Activated CD8-positive, alpha-beta memory T cell treated with anti-CD3 and anti-CD28 coated beads, Interleukin-2, amount 10 ng/mL, durations not matched to agents 7 days and 5 days (primary cell): ENCODE measurements around the gene GLI1. TPM values are rescaled to one million over a fixed set of nuclear protein-coding genes. Genes with fewer than 3 reads are reported as not detected.
"Not testable (repeated sequence)": the region's sequence is repeated elsewhere in the genome, so short reads cannot be mapped to it uniquely, and the experiment has no call there.

ENCODE experiments used
- ATAC-seq: fragments of 150-1000 bp; cut with Tn5 transposase; one replicate; pipeline ENCODE4 v1.10.0; 2021; ENCODE audit warnings: moderate library complexity
- CTCF ChIA-PET: fragments of 350-600 bp; sonication (Branson Sonifier 250); formaldehyde crosslinking; loops from one replicate; lab custom pipeline; 2021; ENCODE audit warnings: antibody characterized with exemption; lab: Charles Lee
- DNase-seq: peaks from one replicate; pipeline ENCODE4 v3.0.0-alpha.2; 2020
- H3K27ac Mint-ChIP-seq: one replicate; pipeline ENCODE4 v1.8.0; 2021; ENCODE audit warnings: mild to moderate bottlenecking, mixed read lengths
- H3K27me3 Mint-ChIP-seq: one replicate; pipeline ENCODE4 v1.8.0; 2021; ENCODE audit warnings: mixed read lengths
- H3K36me3 Mint-ChIP-seq: one replicate; pipeline ENCODE4 v1.8.0; 2021; ENCODE audit warnings: mild to moderate bottlenecking, mixed read lengths
- H3K4me1 Mint-ChIP-seq: one replicate; pipeline ENCODE4 v1.8.0; 2021; ENCODE audit warnings: mixed read lengths
- H3K4me3 Mint-ChIP-seq: one replicate; pipeline ENCODE4 v1.8.0; 2021; ENCODE audit warnings: mild to moderate bottlenecking, moderate library complexity, mixed read lengths
- H3K9me3 Mint-ChIP-seq: one replicate; pipeline ENCODE4 v1.8.0; 2022; ENCODE audit warnings: low read depth, mixed read lengths
- microRNA-seq: library from miRNA; unstranded; fragments of <30 nt; microRNA quantifications from one replicate; pipeline ENCODE4 v1.2.0, GENCODE V29; 2022
- total RNA-seq, 2 experiments: library from RNA; stranded (reverse); gene quantifications; one replicate each; pipeline ENCODE4 v1.2.3, GENCODE V29; 2021

Gene GLI1
- total RNA-seq, 2 experiments from 2014 or later = 0.52 to 0.53 TPM

GRCh38 chr12:57516617-57517153 is 57.1 kb downstream of the GLI1 start:
- no peak for ATAC-seq
- CTCF ChIA-PET = interaction anchor here (1.0 to 1.9 kb wide), 3 partner anchors 36 to 61 kb away, joined by 4 to 6 read pairs (median 4); no protein-coding TSS in a partner anchor
- H3K9me3 Mint-ChIP-seq = no peaks in the 10 kb centered on the region
- no peak for DNase-seq
- H3K36me3 Mint-ChIP-seq = peaks cover 71% of the 10 kb centered on the region
- H3K4me3 Mint-ChIP-seq = no peak overlapping the region
- no peaks in the 10 kb centered on the region for H3K27me3 Mint-ChIP-seq
- H3K4me1 Mint-ChIP-seq = peaks cover 32% of the 10 kb centered on the region
- peak overlapping the region; percentile 12 for H3K27ac Mint-ChIP-seq

GRCh38 chr12:57517187-57517586 is 57.6 kb downstream of the GLI1 start:
- CTCF ChIA-PET = interaction anchor here (1.0 to 1.9 kb wide), 4 partner anchors 16 to 61 kb away, joined by 3 to 6 read pairs (median 4); no protein-coding TSS in a partner anchor

DNA sequence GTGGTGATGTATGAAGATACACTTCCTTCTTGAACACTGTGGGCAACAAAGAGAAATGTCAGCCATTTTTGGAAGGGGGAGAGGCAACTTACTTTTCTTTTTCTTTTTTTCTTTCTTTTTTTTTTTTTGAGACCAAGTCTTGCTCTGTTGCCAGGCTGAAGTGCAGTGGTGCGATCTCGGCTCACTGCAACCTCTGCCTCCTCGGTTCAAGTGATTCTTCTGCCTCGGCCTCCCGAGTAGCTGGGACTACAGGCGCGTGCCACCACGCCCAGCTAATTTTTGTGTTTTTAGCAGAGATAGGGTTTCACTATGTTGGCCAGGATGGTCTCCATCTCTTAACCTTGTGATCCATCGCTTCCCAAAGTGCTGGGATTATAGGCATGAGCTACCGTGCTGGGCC is 58.1 kb downstream of the GLI1 start:
- not testable (repeated sequence) for H3K9me3 Mint-ChIP-seq, H3K27me3 Mint-ChIP-seq, ATAC-seq, DNase-seq, H3K4me3 Mint-ChIP-seq
- Mint-ChIP-seq H3K4me1 (peaks cover 37% of the 10 kb centered on the region), H3K36me3 (peaks cover 61% of the 10 kb centered on the region), H3K27ac (peak overlapping the region; percentile 62)
- CTCF ChIA-PET = interaction anchor here (1.1 to 1.9 kb wide), 2 partner anchors 16 to 62 kb away, joined by 3 to 6 read pairs; no protein-coding TSS in a partner anchor

More at GRCh38 chr12:57517187-57517586, 57.6 kb downstream of the GLI1 start:
- H3K27ac Mint-ChIP-seq = peak overlapping the region; percentile 62
- H3K9me3 Mint-ChIP-seq = no peaks in the 10 kb centered on the region
- H3K4me1 Mint-ChIP-seq = peaks cover 37% of the 10 kb centered on the region
- no peak overlapping the region for H3K4me3 Mint-ChIP-seq
- peaks cover 67% of the 10 kb centered on the region for H3K36me3 Mint-ChIP-seq
- ATAC-seq (no peak), DNase-seq (no peak)
- H3K27me3 Mint-ChIP-seq = no peaks in the 10 kb centered on the region

DNA sequence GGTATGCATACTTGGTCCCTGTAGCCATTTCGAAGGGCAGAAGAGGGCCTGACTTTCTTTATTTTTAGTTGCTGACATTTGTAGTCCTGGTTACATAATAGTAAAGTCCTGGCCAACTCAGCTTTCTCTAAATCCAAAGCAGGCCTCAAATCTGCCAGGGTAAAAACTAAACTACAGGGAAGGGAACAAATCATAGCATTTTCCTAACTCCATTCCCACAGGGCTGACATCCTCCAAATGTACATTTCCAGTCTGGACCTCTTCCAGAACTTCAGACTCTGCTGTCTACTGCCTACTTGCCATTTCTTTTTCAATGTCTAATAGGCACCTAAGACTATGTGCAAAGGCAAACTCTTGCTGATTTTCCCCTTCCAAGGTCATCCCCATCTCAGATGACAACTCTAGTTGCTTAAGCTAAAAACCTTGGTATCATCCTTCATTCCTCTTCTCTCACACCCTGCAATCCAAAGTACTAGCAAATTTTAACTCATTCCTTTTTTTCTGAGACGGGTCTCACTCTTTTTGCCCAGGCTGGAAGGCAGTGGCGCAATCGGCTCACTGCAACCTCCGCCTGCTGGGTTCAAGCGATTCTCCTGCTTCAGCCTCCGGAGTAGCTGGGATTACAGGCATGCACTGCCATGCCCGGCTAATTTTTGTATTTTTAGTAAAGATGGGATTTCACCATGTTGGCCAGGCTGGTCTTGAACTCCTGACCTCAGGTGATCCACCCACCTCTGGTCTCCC is 58.8 kb downstream of the GLI1 start:
- peaks cover 56% of the 10 kb centered on the region for H3K36me3 Mint-ChIP-seq
- H3K27ac Mint-ChIP-seq = peak overlapping the region; percentile 100
- no peaks in the 10 kb centered on the region for H3K9me3 Mint-ChIP-seq
- CTCF ChIA-PET = interaction anchor here (0.8 to 1.9 kb wide), 5 partner anchors 17 to 62 kb away, joined by 3 to 6 read pairs (median 3); partner anchors contain the start of gene MARS1
- DNase-seq (no peak), ATAC-seq (no peak)
- H3K4me3 Mint-ChIP-seq = peak overlapping the region; percentile 93
- H3K27me3 Mint-ChIP-seq = no peaks in the 10 kb centered on the region
- peaks cover 40% of the 10 kb centered on the region for H3K4me1 Mint-ChIP-seq

DNA sequence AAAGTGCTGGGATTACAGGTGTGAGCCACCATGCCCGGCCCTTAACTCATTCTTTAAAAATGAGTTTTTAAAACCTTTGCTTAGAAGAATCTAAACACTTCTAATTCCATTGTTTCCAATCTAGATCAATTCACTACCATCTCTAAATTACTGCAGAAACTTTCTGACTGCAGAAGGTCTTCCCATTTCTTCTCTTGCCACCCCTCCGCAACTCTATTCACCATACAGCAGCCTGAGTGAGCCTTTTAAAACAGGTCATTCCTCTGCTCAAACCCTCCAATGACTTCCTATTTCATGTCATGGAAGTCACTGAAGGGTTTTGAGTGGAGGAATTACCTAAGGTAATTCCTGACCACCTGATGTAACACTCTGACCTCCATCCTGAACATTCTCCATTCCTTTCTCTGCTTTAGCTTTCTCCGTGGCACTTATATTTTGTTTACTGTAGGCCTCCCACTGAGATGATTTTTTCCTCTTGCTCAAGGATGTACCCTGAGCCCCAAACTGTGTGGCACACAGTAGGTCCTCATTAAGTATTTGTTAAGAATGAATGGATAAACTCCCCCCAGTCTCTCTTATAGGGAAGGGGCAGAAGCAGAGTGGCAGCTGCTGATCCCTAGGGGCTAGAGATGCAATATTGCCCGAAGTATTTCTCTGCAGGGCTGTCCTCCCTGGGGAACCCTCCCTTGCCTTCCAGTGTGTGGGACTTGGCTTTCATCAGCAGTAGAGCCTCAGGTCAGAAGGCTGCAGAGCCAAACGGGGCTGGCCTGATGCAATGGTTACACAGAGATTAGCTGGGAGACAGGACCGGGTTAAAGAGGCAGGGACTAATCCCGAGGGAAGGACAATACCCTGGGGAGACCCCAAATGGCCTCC is 59.6 kb downstream of the GLI1 start:
- Mint-ChIP-seq H3K27ac (peak overlapping the region; percentile 100), H3K36me3 (peaks cover 54% of the 10 kb centered on the region), H3K4me3 (peak overlapping the region; percentile 93), H3K9me3 (no peaks in the 10 kb centered on the region), H3K27me3 (no peaks in the 10 kb centered on the region), H3K4me1 (peaks cover 47% of the 10 kb centered on the region)
- CTCF ChIA-PET = interaction anchor here (0.8 to 2.7 kb wide), 4 partner anchors 22 to 60 kb away, joined by 3 to 10 read pairs (median 3); partner anchors contain the start of genes GLI1 and MARS1
- no peak for ATAC-seq
- DNase-seq = peak; percentile 56

DNA sequence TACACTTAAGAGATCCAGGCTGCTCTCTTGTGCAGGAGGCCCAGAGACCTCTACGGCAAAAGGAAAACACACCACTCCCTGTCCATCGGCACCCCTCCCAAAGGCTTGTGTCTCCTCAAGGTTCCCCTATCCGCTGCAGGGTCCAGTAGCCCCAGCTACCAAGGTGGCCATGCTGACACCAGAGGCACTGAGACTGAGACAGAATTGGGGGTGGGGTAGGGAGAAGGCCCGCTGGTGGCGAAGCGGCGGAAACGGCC is 60.1 kb downstream of the GLI1 start:
- Mint-ChIP-seq H3K9me3 (no peaks in the 10 kb centered on the region), H3K27ac (peak overlapping the region; percentile 100), H3K4me1 (peaks cover 52% of the 10 kb centered on the region), H3K4me3 (peak overlapping the region; percentile 93), H3K36me3 (peaks cover 53% of the 10 kb centered on the region), H3K27me3 (no peaks in the 10 kb centered on the region)
- ATAC-seq (peak; percentile 1), DNase-seq (no peak)
- CTCF ChIA-PET = interaction anchor here (1.0 to 2.7 kb wide), 4 partner anchors 23 to 61 kb away, joined by 3 to 10 read pairs (median 4); partner anchors contain the start of genes DCTN2 and GLI1

- DNase-seq (peak; percentile 100), ATAC-seq (peak; percentile 73)
- H3K4me1 Mint-ChIP-seq = peaks cover 55% of the 10 kb centered on the region
- H3K4me3 Mint-ChIP-seq = peak within 1 kb of the TSS; percentile 93
- H3K9me3 Mint-ChIP-seq = no peaks in the 10 kb centered on the region
- H3K36me3 Mint-ChIP-seq = peaks cover 48% of the 10 kb centered on the region
- H3K27ac Mint-ChIP-seq = peak within 1 kb of the TSS; percentile 100
- H3K27me3 Mint-ChIP-seq = no peaks in the 10 kb centered on the region
- CTCF ChIA-PET = interaction anchor here (1.0 to 2.7 kb wide), 7 partner anchors 23 to 91 kb away, joined by 3 to 10 read pairs (median 3); partner anchors contain the start of genes ARHGEF25, DCTN2 and GLI1
These were observed 60.7 kb downstream of the GLI1 start, which contains the start of gene DDIT3 for GRCh38 chr12:57520053-57520818. TSS of gene DDIT3 (minus strand) at chr12:57520514. CDS start at chr12:57517406, 3,108 bp downstream.

DNA sequence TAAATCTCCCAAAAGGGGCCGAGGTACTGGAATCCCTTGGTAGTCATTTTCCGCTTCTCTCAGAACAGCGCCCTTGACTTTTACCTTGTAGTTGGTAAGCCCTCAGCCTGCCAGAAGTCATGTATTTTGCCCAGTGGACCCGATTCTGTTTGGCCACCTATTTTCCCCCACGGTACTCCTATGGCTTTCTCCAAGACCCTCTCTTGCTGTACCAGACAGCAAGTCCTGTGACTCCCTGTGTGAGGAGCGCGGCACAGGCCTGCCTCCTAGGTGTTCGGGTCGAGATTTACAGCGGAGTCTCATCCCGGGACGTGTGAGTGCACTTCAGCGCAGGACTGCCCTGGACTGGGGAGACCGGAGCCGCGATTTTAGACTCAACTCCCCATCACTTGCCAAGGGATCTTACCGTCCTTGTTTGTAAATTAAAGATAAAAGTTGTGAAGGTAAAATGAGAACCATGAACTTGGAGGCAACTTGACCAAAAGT is 62.0 kb downstream of the GLI1 start:
- peak overlapping the region; percentile 100 for H3K27ac Mint-ChIP-seq
- ATAC-seq = no peak
- peaks cover 35% of the 10 kb centered on the region for H3K36me3 Mint-ChIP-seq
- H3K9me3 Mint-ChIP-seq = no peaks in the 10 kb centered on the region
- peak; percentile 64 for DNase-seq
- H3K4me1 Mint-ChIP-seq = peaks cover 52% of the 10 kb centered on the region
- peak overlapping the region; percentile 76 for H3K4me3 Mint-ChIP-seq
- CTCF ChIA-PET = interaction anchor here (1.1 to 2.7 kb wide), 4 partner anchors 25 to 63 kb away, joined by 3 to 10 read pairs (median 5); partner anchors contain the start of genes DCTN2 and GLI1
- no peaks in the 10 kb centered on the region for H3K27me3 Mint-ChIP-seq

Small RNA genes within 50 kb of the gene (microRNA-seq; reads per million reads assigned to microRNA genes)
- gene MIR616 (not detected), gene MIR6758 (not detected)

Other genes with a start within 250 kb of the GLI1 start
- gene NXPH4, start 243.0 kb upstream of the GLI1 start, total RNA-seq = under 1 TPM; 0.58 to 0.68 TPM
- gene SHMT2, start 230.1 kb upstream of the GLI1 start, total RNA-seq = 100 to 1,000 TPM; 194 to 357 TPM
- gene STAC3, start 208.6 kb upstream of the GLI1 start, total RNA-seq = 10 to 100 TPM in 1 of 2 experiments, 1 to 10 TPM in 1; 5.4 to 10.0 TPM
- gene R3HDM2, start 28.7 kb upstream of the GLI1 start, total RNA-seq = 10 to 100 TPM; 53.8 to 82.4 TPM
- gene INHBC, start 25.0 kb upstream of the GLI1 start, total RNA-seq = not detected
- under 1 TPM in 1 of 2 experiments, not detected in 1; 0.35 TPM for gene INHBE, start 4.5 kb upstream of the GLI1 start, total RNA-seq
- 100 to 1,000 TPM; 234 to 363 TPM for gene ARHGAP9, start 20.1 kb downstream of the GLI1 start, total RNA-seq
- gene MARS1, start 28.3 kb downstream of the GLI1 start, total RNA-seq = 100 to 1,000 TPM; 283 to 384 TPM
- 10 to 100 TPM; 15.3 to 15.9 TPM for gene DDIT3, start 60.7 kb downstream of the GLI1 start, total RNA-seq
- 10 to 100 TPM; 80.9 to 85.4 TPM for gene MBD6, start 63.0 kb downstream of the GLI1 start, total RNA-seq
- gene DCTN2, start 87.4 kb downstream of the GLI1 start, total RNA-seq = 10 to 100 TPM; 90.8 to 99.0 TPM
- gene KIF5A, start 90.3 kb downstream of the GLI1 start, total RNA-seq = 1 to 10 TPM; 1.9 to 2.1 TPM
- gene PIP4K2C, start 131.4 kb downstream of the GLI1 start, total RNA-seq = 10 to 100 TPM; 21.4 to 22.2 TPM
- 10 to 100 TPM; 20.8 to 21.2 TPM for gene DTX3, start 145.0 kb downstream of the GLI1 start, total RNA-seq
- under 1 TPM; 0.70 to 0.84 TPM for gene ARHGEF25, start 151.7 kb downstream of the GLI1 start, total RNA-seq
- gene B4GALNT1, start 173.4 kb downstream of the GLI1 start, total RNA-seq = 1 to 10 TPM; 2.4 to 8.2 TPM
- gene OS9, start 234.3 kb downstream of the GLI1 start, total RNA-seq = 100 to 1,000 TPM; 117 to 123 TPM